ENCODE measurements around the gene APEH.
A peak's percentile ranks its signal among the peaks of the same experiment; 100 is the strongest.

Gene APEH

DNA sequence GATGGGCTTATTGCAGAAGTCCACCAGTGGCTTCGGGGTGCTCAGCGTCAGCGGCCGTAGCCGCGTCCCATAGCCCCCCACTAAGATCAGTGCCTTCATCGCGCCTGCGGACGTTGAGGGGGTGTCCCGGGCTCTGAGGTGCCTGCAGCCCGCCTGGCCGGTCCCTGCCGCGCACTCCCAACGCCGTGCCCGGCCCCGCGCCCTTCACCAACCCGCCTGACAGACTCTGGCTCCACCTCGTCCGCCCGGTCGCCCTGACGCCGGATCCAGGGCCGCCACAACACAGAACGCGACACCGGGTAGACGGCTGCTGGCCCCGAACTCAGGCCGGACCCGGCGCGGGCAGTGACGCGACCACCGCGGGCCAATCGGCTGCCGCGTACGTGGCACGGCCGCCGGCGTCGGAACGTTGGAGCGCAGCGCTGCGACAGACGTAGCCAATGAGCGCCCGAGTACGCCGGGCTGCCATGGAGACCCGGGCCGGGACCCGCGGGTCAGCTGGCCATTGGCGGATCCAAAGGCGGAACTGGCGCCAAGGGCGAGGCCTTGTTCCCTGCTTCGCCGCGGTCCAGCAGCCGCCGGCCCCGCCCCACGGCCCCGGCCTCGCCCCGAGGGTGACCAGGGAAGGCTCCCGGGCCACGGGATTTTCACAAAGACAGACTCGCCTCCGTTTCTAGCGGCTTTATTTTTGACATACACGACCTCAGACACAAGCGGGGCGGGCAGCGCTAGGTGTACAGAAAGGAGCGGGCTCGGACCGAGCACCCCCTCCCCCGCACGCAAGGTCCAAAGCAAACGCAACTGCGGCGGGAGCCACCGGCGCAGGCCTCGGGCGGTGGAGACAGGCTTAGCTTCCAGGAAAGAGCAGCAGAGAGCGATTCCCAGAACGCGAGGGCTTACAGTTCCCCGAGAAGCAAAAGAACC lies 49.7 kb downstream of the APEH start, which contains the start of gene GMPPB:
Gene GMPPB, minus strand, starts transcription at position 324 of the 924 bp plus-strand sequence. Its CDS starts 225 bp downstream, at position 99.
- DNase-seq (ENCODE audit: insufficient read length, low spot score) (peak; percentile 98), FAIRE-seq (peak; percentile 91)

DNA sequence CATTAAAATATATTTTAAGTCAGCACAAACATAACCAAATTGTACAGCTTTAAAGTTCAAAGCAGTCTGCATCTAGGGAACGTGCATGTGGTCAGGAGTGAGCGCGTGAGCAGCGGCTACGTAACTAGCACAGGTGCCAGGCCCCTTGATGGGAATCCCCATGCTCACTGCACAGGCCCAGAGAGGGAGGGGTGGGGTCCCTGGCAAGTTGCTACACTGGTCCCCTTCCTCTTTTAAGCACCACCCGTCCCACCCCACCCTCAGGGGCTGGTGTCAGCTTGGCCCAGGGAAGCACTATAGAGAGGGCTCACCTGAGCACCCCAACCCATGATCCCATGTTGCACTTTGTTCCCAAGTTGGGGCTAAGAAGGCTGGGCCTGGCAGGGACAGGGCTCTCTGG lies 50.4 kb downstream of the APEH start:
- FAIRE-seq (no peak), DNase-seq (ENCODE audit: insufficient read length, low spot score) (no peak)

DNA sequence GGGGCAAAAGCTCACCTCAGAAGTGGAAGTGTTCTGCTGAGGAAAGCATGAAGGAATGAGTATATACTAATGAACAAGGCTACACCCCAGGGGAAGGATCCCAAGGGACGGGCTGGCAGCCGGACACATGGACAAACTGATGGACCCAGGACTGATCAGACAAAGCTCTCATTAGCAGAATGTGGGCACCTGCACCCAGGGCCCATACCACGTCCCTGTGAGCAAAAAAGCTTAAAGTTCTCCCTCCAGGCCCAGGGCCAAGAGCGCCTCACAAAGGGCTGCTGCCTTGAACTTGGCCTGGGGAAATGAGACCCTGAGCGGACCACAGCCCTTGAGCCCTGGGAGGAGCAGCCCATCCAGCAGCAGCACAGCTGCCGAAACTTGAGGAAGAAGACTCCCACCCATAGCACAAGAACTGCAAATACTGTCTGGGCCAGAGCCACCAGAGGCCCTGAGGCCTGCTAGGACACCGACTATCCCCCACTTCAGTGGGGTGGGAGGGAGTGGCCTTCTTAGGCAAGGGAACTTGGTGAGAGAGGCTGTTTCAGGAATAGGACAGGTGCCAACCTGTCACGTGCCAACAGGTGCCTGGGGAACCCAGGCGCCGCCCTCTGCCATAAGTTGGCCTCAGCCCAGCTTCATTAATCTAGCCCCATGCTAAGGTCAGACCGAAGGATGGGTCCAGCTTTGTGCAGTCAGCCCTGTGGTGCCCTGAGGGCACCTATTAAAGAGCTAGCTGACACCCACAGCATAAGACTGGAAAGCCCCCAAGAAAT lies 51.9 kb downstream of the APEH start:
- DNase-seq (ENCODE audit: insufficient read length, low spot score) (no peak), FAIRE-seq (no peak)

DNA sequence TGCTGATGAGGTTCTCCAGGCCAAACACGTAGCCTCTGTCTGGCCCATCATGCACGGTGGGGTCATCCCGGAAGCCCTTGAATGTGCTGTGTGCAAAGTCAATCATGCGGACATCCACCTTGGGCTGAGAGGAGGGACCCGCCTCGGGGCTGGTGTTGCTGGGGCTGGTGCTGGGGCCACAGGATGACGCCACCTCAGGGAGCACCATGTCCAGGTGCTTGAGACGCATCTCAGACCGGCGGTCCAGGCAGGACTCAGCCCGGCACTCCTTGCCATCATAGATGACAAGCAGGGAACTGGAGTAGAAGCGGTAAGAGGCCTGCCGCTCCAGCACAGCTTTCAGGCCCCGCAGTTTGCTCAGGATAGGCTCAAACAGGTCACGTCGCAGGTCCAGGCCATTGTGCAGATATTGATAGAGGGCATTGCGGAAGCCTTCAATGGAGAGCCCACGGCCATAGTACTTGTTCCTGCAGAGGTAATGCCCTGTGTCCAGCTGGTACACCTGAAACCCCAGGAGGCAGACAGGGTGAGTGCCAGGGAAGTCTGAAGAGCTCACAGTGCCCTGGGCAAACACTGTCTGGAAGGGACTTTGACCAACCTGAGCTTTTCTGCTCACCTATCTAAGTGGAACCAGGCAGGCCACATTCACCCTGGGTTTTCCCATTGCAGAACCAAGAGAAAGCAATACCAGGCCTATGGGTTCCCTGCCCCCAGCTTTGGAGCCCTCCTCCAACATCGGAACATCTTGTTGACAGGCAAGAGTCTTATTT lies 53.2 kb downstream of the APEH start:
- FAIRE-seq: no peak
- no peak for DNase-seq (ENCODE audit: insufficient read length, low spot score)

DNA sequence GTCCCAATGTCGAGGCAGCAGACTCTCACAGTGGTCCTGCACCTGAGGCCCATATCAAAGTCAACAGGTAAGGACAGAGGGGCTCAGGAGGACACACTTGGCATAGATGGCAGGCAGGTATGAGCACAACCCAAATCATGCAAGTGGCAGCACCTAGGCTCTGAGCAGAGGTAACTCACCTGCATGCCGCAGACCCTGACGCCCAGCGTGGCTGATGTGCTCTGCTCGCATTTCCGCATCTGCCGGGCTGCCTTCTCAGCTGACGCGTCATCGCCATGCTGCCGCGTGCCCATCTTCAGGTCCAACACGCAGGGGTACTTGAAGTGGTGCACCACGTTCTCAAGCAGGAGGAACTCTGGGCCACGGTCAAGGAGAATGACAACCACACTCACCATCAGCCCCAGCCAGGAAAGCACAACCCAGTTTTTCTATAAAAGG lies 53.8 kb downstream of the APEH start:
- no peak for DNase-seq (ENCODE audit: insufficient read length, low spot score)
- no peak for FAIRE-seq

DNA sequence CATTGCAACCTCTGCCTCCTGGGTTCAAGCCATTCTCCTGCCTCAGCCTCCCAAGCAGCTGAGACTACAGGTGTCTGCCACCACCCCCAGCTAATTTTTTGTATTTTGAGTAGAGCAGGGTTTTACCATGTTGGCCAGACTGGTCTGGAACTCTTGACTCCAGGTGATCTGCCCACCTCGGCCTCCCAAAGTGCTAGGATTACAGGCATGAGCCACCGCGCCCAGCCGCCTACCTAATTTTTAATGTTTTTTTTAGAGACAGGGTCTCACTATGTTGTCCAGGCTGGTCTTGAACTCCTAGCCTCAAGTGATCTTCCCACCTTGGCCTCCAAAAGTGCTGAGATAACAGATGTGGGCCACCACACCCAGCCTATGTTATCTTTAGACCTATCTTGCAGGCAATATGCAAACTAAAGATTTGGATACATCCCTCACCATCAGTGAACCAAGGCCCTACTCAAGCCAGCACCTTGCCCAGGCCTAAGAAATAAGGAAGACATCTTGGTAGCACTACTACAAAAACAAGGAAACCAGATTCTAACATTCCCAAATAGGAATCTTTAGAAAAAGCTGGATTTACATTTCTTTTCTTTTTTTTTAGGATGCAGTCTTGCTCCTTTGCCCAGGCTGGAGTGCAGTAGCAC lies 55.9 kb downstream of the APEH start:
- no peak for DNase-seq (ENCODE audit: insufficient read length, low spot score)
- no peak for FAIRE-seq

DNA sequence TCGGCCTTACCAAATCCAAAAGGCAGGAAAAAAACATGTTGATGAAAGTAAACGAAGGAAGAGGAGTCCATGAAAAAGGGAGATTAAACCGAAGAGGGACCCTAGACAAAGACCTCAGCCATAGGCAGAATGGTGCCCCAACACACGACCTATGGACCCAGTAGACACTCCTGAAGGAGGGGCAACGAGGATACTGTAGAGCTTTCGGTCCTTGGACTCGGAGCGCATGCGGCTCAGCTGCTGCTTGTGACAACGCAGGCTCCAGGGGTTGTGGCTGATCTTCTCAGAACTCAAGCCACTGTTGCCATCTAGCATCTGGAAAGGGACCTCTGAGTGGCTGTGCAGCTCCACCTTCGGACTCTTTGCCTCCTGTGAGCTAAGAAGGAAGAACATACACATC lies 58.4 kb downstream of the APEH start:
- FAIRE-seq: no peak

DNA sequence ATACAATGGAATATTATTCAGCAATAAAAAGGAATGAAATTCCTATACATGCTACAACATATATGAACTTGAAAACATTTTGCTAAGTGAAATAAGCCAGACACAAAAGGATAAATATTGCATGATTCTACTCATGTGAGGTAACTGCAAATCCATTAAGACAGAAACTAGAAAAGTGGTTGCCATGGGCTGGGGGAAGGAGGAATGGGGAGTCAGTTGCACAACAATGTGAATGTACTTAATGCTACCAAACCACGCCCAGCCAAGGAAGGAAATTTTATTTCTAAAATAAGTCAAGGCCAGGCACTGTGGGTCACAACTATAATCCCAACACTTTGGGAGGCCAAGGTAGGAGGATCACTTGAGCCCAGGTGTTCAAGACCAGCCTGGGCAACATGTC lies 59.4 kb downstream of the APEH start:
- DNase-seq (ENCODE audit: insufficient read length, low spot score): no peak
- FAIRE-seq: no peak

More for the DNA sequence above, 58.4 kb downstream of the APEH start:
- DNase-seq (ENCODE audit: insufficient read length, low spot score): no peak

Data from GM19239 (cell line).